HG02642 (cell line): ENCODE measurements around the gene CUX1.
"Not testable (repeated sequence)": the region's sequence is repeated elsewhere in the genome, so short reads cannot be mapped to it uniquely, and the experiment has no call there.

Experiments used
- ATAC-seq: cut with Tn5 transposase; IDR thresholded peaks from one replicate; pipeline ENCODE4 v1.9.1; 2021; ENCODE audit warnings: mild to moderate bottlenecking; ENCODE audit not compliant: unreplicated experiment, poor library complexity

CUX1 gene

GRCh38 chr7:101820703-101821102 is 3.3 kb downstream of the CUX1 start:
- ATAC-seq: no peak

- ATAC-seq: not testable (repeated sequence)
These were observed 5.2 kb downstream of the CUX1 start for GRCh38 chr7:101822632-101823031.

- no peak for ATAC-seq
These were observed 5.7 kb downstream of the CUX1 start for GRCh38 chr7:101823096-101823495.

GRCh38 chr7:101823596-101823995 is 6.2 kb downstream of the CUX1 start:
- no peak for ATAC-seq

GRCh38 chr7:101824440-101824839 is 7.0 kb downstream of the CUX1 start:
- ATAC-seq: no peak

GRCh38 chr7:101826081-101826835 is 8.8 kb downstream of the CUX1 start:
- ATAC-seq: no peak

- ATAC-seq: no peak
These were observed 11.0 kb downstream of the CUX1 start for GRCh38 chr7:101828301-101829020.

GRCh38 chr7:101829374-101829773 is 11.9 kb downstream of the CUX1 start:
- no peak for ATAC-seq

GRCh38 chr7:101829821-101830220 is 12.4 kb downstream of the CUX1 start:
- ATAC-seq: no peak

GRCh38 chr7:101831396-101831795 is 14.0 kb downstream of the CUX1 start:
- ATAC-seq: not testable (repeated sequence)

- no peak for ATAC-seq
These were observed 14.8 kb downstream of the CUX1 start for GRCh38 chr7:101832205-101832631.

- no peak for ATAC-seq
These were observed 15.4 kb downstream of the CUX1 start for GRCh38 chr7:101832685-101833375.

- ATAC-seq: no peak
These were observed 16.4 kb downstream of the CUX1 start for GRCh38 chr7:101833799-101834198.

GRCh38 chr7:101835136-101835535 is 17.7 kb downstream of the CUX1 start:
- no peak for ATAC-seq

- ATAC-seq: not testable (repeated sequence)
These were observed 20.0 kb downstream of the CUX1 start for GRCh38 chr7:101837433-101837832.

GRCh38 chr7:101838837-101839483 is 21.5 kb downstream of the CUX1 start:
- no peak for ATAC-seq

- no peak for ATAC-seq
These were observed 23.9 kb downstream of the CUX1 start for GRCh38 chr7:101841328-101841727.

GRCh38 chr7:101843293-101844271 is 26.2 kb downstream of the CUX1 start:
- ATAC-seq: no peak

- ATAC-seq: no peak
These were observed 28.5 kb downstream of the CUX1 start for GRCh38 chr7:101845974-101846373.
